ENCODE measurements around the gene KCTD14. TPM values are rescaled to one million over a fixed set of nuclear protein-coding genes. Genes with fewer than 3 reads are reported as not detected.

The KCTD14 gene
- total and polyA plus RNA-seq, 2 of the 4 experiments (the other 2 are of a cell fraction) = 0.90 to 0.97 TPM

DNA sequence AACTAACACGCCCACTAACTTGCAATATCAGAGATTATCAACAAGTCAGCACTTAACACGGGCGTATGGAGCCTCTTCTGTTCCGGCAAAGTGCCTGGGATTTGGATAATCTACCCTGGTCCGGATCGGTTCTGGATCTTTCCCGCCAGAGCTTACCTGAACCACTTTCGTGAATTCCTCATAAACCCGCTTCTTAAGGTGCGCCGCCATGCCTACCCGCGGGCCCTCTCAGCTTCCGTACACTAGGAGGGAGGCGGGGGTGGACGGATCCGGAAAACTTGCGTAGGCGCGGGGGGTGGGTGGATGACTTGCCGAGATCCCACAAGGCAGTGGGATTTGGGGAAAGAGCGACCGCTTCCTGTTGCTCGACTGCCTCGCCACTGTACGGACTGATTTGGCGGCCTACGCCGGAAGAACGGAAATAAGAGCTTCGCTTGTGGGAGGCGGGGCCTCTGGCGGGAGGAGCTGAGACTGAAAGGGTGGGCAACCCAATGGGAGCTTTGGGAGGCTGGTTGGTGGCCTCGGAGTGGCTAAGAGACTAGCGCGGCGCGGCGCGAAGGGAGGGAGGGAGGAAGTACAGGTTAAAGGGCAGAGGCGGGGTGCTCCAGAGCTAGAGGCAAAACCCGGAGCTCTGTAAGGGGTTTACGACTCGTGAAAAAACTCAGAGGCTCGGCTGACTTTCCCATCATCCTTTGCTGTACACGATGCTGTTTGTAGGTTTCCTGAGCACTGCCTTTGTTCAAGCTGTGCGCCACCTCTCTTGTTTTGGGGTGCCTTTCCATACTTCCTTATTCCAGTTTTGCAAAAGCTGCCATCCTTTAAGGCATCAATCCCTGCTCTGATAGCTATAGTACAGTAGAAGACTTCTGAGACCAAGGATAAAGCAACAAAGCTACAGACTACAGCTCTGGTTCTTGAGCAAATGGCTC lies 28.4 kb downstream of the KCTD14 start, which contains the start of gene INTS4:
INTS4 (minus strand) TSS at position 235 of the 929 bp plus-strand sequence; CDS start at position 210, 25 bp downstream.
- DNase-seq = peak; percentile 100
- H3K4me1 ChIP-seq (ENCODE audit: control insufficient read depth, insufficient read depth, low read length) = peaks cover 2% of the 10 kb centered on the region; the same call in 1 of the 2 replicates
- ChIA-PET POLR2A (ENCODE audit: unreplicated experiment) (interaction anchor here (0.6 to 1.2 kb wide), 2 partner anchors 14 to 175 kb away, joined by 3 to 6 read pairs; no protein-coding TSS in a partner anchor), CTCF (interaction anchor here (0.6 to 1.8 kb wide), 5 partner anchors 14 to 239 kb away, joined by 3 to 6 read pairs (median 4); no protein-coding TSS in a partner anchor)
- WGBS, 2 experiments (ENCODE audit: extremely low coverage in 2 of 2, insufficient read length in 1 of 2) = 1% methylated on average over 28 of the region's 47 CpGs; no CpG with 5 or more reads in 1 of the 2 experiments
- intact Hi-C loops (cut with micrococcal nuclease) = loop anchor here (1.0 kb wide), 1 partner anchor 173 kb away; the partner anchor contains the start of gene AAMDC
- H3K14ac ChIP-seq (replicated peaks; ENCODE audit: low read depth, low read length) = peak within 1 kb of the TSS; percentile 96
- H3K27me3 ChIP-seq (ENCODE audit: control insufficient read depth, insufficient read depth, low read length) = no peaks in the 10 kb centered on the region
- peak within 1 kb of the TSS; percentile 92 for H3K9ac ChIP-seq (ENCODE audit: low read depth, low read length)
- TF ChIP-seq MXI1 (IDR thresholded peaks at IDR 0.05; ENCODE audit: borderline replicate concordance, low read depth, low read length) (peak; percentile 97), NFE2L2 (IDR thresholded peaks at IDR 0.05; ENCODE audit: low read depth, low read length) (peak; percentile 40; the same call in 1 of the 2 replicates), POLR2A (IDR thresholded peaks at IDR 0.05; ENCODE audit: low read depth, low read length) (peak; percentile 66), USF2 (IDR thresholded peaks at IDR 0.05; ENCODE audit: low read depth, low read length) (no peak), FOS (IDR thresholded peaks at IDR 0.05; ENCODE audit: low read depth, low read length) (peak; percentile 6; the same call in 1 of the 2 replicates), CEBPB (IDR thresholded peaks at IDR 0.05; ENCODE audit: low read depth, low read length) (no peak), BHLHE40 (IDR thresholded peaks at IDR 0.05; ENCODE audit: low read depth, low read length) (peak; percentile 52; the same call in 1 of the 2 replicates), MAZ (IDR thresholded peaks at IDR 0.05; ENCODE audit: borderline replicate concordance, low read depth, low read length) (peak; percentile 82)
- TF ChIP-seq, protein P1, sequence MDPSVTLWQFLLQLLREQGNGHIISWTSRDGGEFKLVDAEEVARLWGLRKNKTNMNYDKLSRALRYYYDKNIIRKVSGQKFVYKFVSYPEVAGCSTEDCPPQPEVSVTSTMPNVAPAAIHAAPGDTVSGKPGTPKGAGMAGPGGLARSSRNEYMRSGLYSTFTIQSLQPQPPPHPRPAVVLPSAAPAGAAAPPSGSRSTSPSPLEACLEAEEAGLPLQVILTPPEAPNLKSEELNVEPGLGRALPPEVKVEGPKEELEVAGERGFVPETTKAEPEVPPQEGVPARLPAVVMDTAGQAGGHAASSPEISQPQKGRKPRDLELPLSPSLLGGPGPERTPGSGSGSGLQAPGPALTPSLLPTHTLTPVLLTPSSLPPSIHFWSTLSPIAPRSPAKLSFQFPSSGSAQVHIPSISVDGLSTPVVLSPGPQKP (IDR thresholded peaks at IDR 0.05; ENCODE audit: borderline replicate concordance, low read depth, low read length) = no peak
- 0 out of 3 replicates have a peak within 1 kb of the TSS, but pooled peaks have one; percentile 28 for H2BK15ac ChIP-seq (ENCODE audit: low read depth, low read length)
- H3K4ac ChIP-seq (ENCODE audit: low read depth, low read length) = peak within 1 kb of the TSS; percentile 91
- H2BK5ac ChIP-seq (ENCODE audit: low read depth, low read length, poor library complexity, severe bottlenecking) = peak within 1 kb of the TSS; percentile 86
- H4K5ac ChIP-seq (ENCODE audit: low read depth, low read length) = peak within 1 kb of the TSS; percentile 97
- H3K4me2 ChIP-seq (ENCODE audit: low read depth, low read length) = peak within 1 kb of the TSS; percentile 95
- H2AFZ ChIP-seq (replicated peaks; ENCODE audit: low read length, poor library complexity) = peak within 1 kb of the TSS; percentile 93
- peak within 1 kb of the TSS; percentile 94 for H3K56ac ChIP-seq (ENCODE audit: extremely low read depth, insufficient read depth, low read length)
- no peak within 1 kb of the TSS; the same call in 1 of the 2 replicates for H2BK20ac ChIP-seq (ENCODE audit: low read depth, low read length)
- in situ Hi-C loops (cut with MboI; ENCODE audit: low sequenced_read_pairs) = loop anchor here (10.0 kb wide), 1 partner anchor 220 kb away; no protein-coding TSS in a partner anchor
- H3K27ac ChIP-seq (ENCODE audit: insufficient read depth, low read length) = peak within 1 kb of the TSS; percentile 74
- peak within 1 kb of the TSS; percentile 65 for H2AK9ac ChIP-seq (replicated peaks; ENCODE audit: low read depth, low read length, poor library complexity)
- H4K20me1 ChIP-seq (ENCODE audit: insufficient read depth, low read length) = no peaks in the 10 kb centered on the region
- ATAC-seq (ENCODE audit: low read depth) = peak; percentile 100
- H3K9me1 ChIP-seq (ENCODE audit: insufficient read depth, low read length) = peaks cover 4% of the 10 kb centered on the region
- H4K8ac ChIP-seq (ENCODE audit: low read depth in 2 of 2, low read length in 2 of 2) = peak within 1 kb of the TSS; percentile 90 to 100
- peak within 1 kb of the TSS; percentile 46 for H2AK5ac ChIP-seq (ENCODE audit: low read depth, low read length)
- peak within 1 kb of the TSS; percentile 68 for H3K18ac ChIP-seq (ENCODE audit: low read depth, low read length)
- dilution Hi-C loops (cut with HindIII; ENCODE audit: low sequenced_read_pairs, unreplicated experiment) = no loop called here
- peak within 1 kb of the TSS; percentile 81 for H4K91ac ChIP-seq (ENCODE audit: insufficient read depth, low read depth, low read length)
- peaks cover 10% of the 10 kb centered on the region for H3K36me3 ChIP-seq (ENCODE audit: control insufficient read depth, insufficient read depth, low read length)
- peak within 1 kb of the TSS; percentile 79 for H2BK120ac ChIP-seq (ENCODE audit: low read depth, low read length)
- peaks cover 26 to 30% of the 10 kb centered on the region in 2 experiments for H3K79me1 ChIP-seq (ENCODE audit: low read depth in 1 of 2, low read length in 2 of 2)
- BruUV-seq (replicated peaks) = TSS peak; percentile 66
- H3K4me3 ChIP-seq (ENCODE audit: insufficient read depth, low read depth, low read length) = peak within 1 kb of the TSS; percentile 66
- peak within 1 kb of the TSS; percentile 68 for H3K23ac ChIP-seq (ENCODE audit: low read depth, low read length)
- H3K9me3 ChIP-seq (ENCODE audit: control insufficient read depth, insufficient read depth, low read length) = no peaks in the 10 kb centered on the region
